Panc1 (cell line): ENCODE results near the gene FAM13A.

Experiments
- CTCF ChIP-seq: fragments of 450-650 bp; IDR thresholded peaks from 2 replicates; pipeline ENCODE4 v1.5.1; 2017; ENCODE audit warnings: mild to moderate bottlenecking
- POLR2AphosphoS5 ChIP-seq: IDR thresholded peaks from 2 replicates; pipeline ENCODE4 v1.6.1; 2012; ENCODE audit warnings: mild to moderate bottlenecking, low read depth, low read length, moderate library complexity
- REST ChIP-seq, 2 experiments: IDR thresholded peaks; 2 replicates each; pipeline ENCODE4 v1.6.1; 2011 to 2012; ENCODE audit warnings: low read depth in 2 of 2, control low read depth in 1 of 2, low read length in 1 of 2, mild to moderate bottlenecking in 1 of 2, moderate library complexity in 1 of 2; ENCODE audit not compliant: insufficient read depth in 1 of 2

GRCh38 chr4:88738180-88738579, 318.8 kb downstream of the FAM13A start:
- TF ChIP-seq CTCF (no peak), REST (IDR thresholded peaks at IDR 0.05; ENCODE audit: insufficient read depth in 1 of 2, low read depth in 2 of 2, low read length in 1 of 2) (no peak), POLR2AphosphoS5 (no peak)
